Measurements from ENCODE around the gene ELOB. TPM values are rescaled to one million over a fixed set of nuclear protein-coding genes. Genes with fewer than 3 reads are reported as not detected.

ELOB gene
- total and polyA plus RNA-seq, 5 donors = 235 to 625 (median 293) TPM

- ATAC-seq (peak; percentile 94 to 96), DNase-seq (peak; percentile 96 to 98 (median 98))
- H3K27ac ChIP-seq (ENCODE audit: low read length) = peak within 1 kb of the TSS; percentile 98
- no peaks in the 10 kb centered on the region for H3K27me3 ChIP-seq (ENCODE audit: control insufficient read depth, insufficient read depth)
- WGBS = under 1% methylated on average over 99 of the region's 99 CpGs
- peaks cover 17% of the 10 kb centered on the region for H3K4me1 ChIP-seq (ENCODE audit: control insufficient read depth, insufficient read depth, low read length)
- H3K9me3 ChIP-seq (ENCODE audit: control insufficient read depth, low read length) = no peaks in the 10 kb centered on the region
- H3K4me3 ChIP-seq (ENCODE audit: low read length) = peak within 1 kb of the TSS; percentile 90
- intact Hi-C loops (cut with DNase I) = no loop called here
These were observed 24.8 kb downstream of the ELOB start, which contains the start of gene SRRM2 for GRCh38 chr16:2752035-2752849. Gene SRRM2, plus strand, starts transcription at chr16:2752638. Its CDS starts 3,727 bp downstream, at chr16:2756365.

- peak overlapping the region; percentile 90 for H3K4me3 ChIP-seq (ENCODE audit: low read length)
- ATAC-seq = no peak
- peaks cover 16% of the 10 kb centered on the region for H3K4me1 ChIP-seq (ENCODE audit: control insufficient read depth, insufficient read depth, low read length)
- H3K27me3 ChIP-seq (ENCODE audit: control insufficient read depth, insufficient read depth) = no peaks in the 10 kb centered on the region
- intact Hi-C loops (cut with DNase I) = no loop called here
- H3K27ac ChIP-seq (ENCODE audit: low read length) = peak overlapping the region; percentile 98
- H3K9me3 ChIP-seq (ENCODE audit: control insufficient read depth, low read length) = no peaks in the 10 kb centered on the region
- peak; percentile 37 to 79 (median 73) for DNase-seq
- WGBS = 52% methylated on average over 23 of the region's 23 CpGs
These were observed 25.5 kb downstream of the ELOB start for GRCh38 chr16:2751577-2752034.

- intact Hi-C loops (cut with DNase I) = no loop called here
These were observed 27.1 kb downstream of the ELOB start for GRCh38 chr16:2749936-2750335.

GRCh38 chr16:2749476-2749875 lies 27.6 kb downstream of the ELOB start:
- DNase-seq (no peak), ATAC-seq (no peak)
- H3K9me3 ChIP-seq (ENCODE audit: control insufficient read depth, low read length) = no peaks in the 10 kb centered on the region
- no peaks in the 10 kb centered on the region for H3K27me3 ChIP-seq (ENCODE audit: control insufficient read depth, insufficient read depth)
- H3K4me3 ChIP-seq (ENCODE audit: low read length) = no peak overlapping the region
- WGBS = 93% methylated on average over 5 of the region's 5 CpGs
- no peak overlapping the region for H3K27ac ChIP-seq (ENCODE audit: low read length)
- H3K4me1 ChIP-seq (ENCODE audit: control insufficient read depth, insufficient read depth, low read length) = peaks cover 4% of the 10 kb centered on the region
- intact Hi-C loops (cut with DNase I) = no loop called here

More at GRCh38 chr16:2749936-2750335, 27.1 kb downstream of the ELOB start:
- DNase-seq = no peak
- H3K9me3 ChIP-seq (ENCODE audit: control insufficient read depth, low read length) = no peaks in the 10 kb centered on the region
- H3K27ac ChIP-seq (ENCODE audit: low read length) = no peak overlapping the region
- no peak overlapping the region for H3K4me3 ChIP-seq (ENCODE audit: low read length)
- H3K4me1 ChIP-seq (ENCODE audit: control insufficient read depth, insufficient read depth, low read length) = peaks cover 7% of the 10 kb centered on the region
- 96% methylated on average over 6 of the region's 6 CpGs for WGBS
- no peak for ATAC-seq
- H3K27me3 ChIP-seq (ENCODE audit: control insufficient read depth, insufficient read depth) = no peaks in the 10 kb centered on the region

GRCh38 chr16:2748757-2749455 lies 28.2 kb downstream of the ELOB start:
- intact Hi-C loops (cut with DNase I) = no loop called here
- no peak for DNase-seq
- Histone ChIP-seq H3K4me3 (ENCODE audit: low read length) (no peak overlapping the region), H3K4me1 (ENCODE audit: control insufficient read depth, insufficient read depth, low read length) (peaks cover 3% of the 10 kb centered on the region), H3K27ac (ENCODE audit: low read length) (no peak overlapping the region), H3K27me3 (ENCODE audit: control insufficient read depth, insufficient read depth) (no peaks in the 10 kb centered on the region), H3K9me3 (ENCODE audit: control insufficient read depth, low read length) (no peaks in the 10 kb centered on the region)
- 84% methylated on average over 7 of the region's 7 CpGs for WGBS
- ATAC-seq = no peak

- WGBS = 79% methylated on average over 9 of the region's 9 CpGs
- intact Hi-C loops (cut with DNase I) = no loop called here
- no peaks in the 10 kb centered on the region for H3K27me3 ChIP-seq (ENCODE audit: control insufficient read depth, insufficient read depth)
These were observed 31.1 kb downstream of the ELOB start for GRCh38 chr16:2745961-2746360.

GRCh38 chr16:2745116-2745890 lies 31.8 kb downstream of the ELOB start:
- H3K27me3 ChIP-seq (ENCODE audit: control insufficient read depth, insufficient read depth) = no peaks in the 10 kb centered on the region
- no peak overlapping the region for H3K27ac ChIP-seq (ENCODE audit: low read length)
- ATAC-seq (no peak), DNase-seq (no peak)
- intact Hi-C loops (cut with DNase I) = no loop called here
- no peak overlapping the region for H3K4me3 ChIP-seq (ENCODE audit: low read length)
- H3K4me1 ChIP-seq (ENCODE audit: control insufficient read depth, insufficient read depth, low read length) = no peaks in the 10 kb centered on the region
- no peaks in the 10 kb centered on the region for H3K9me3 ChIP-seq (ENCODE audit: control insufficient read depth, low read length)
- 70% methylated on average over 15 of the region's 15 CpGs for WGBS

More at GRCh38 chr16:2745961-2746360, 31.1 kb downstream of the ELOB start:
- Histone ChIP-seq H3K9me3 (ENCODE audit: control insufficient read depth, low read length) (no peaks in the 10 kb centered on the region), H3K4me1 (ENCODE audit: control insufficient read depth, insufficient read depth, low read length) (no peaks in the 10 kb centered on the region), H3K4me3 (ENCODE audit: low read length) (no peak overlapping the region), H3K27ac (ENCODE audit: low read length) (no peak overlapping the region)
- ATAC-seq = no peak
- DNase-seq = no peak

GRCh38 chr16:2744711-2745110 lies 32.4 kb downstream of the ELOB start:
- Histone ChIP-seq H3K4me1 (ENCODE audit: control insufficient read depth, insufficient read depth, low read length) (no peaks in the 10 kb centered on the region), H3K4me3 (ENCODE audit: low read length) (no peak overlapping the region), H3K27me3 (ENCODE audit: control insufficient read depth, insufficient read depth) (no peaks in the 10 kb centered on the region), H3K9me3 (ENCODE audit: control insufficient read depth, low read length) (no peaks in the 10 kb centered on the region), H3K27ac (ENCODE audit: low read length) (no peak overlapping the region)
- whole genome bisulfite sequencing = 88% methylated on average over 6 of the region's 6 CpGs
- intact Hi-C loops (cut with DNase I) = no loop called here
- DNase-seq (no peak), ATAC-seq (no peak)

GRCh38 chr16:2743007-2743810 lies 33.9 kb downstream of the ELOB start:
- Histone ChIP-seq H3K4me1 (ENCODE audit: control insufficient read depth, insufficient read depth, low read length) (no peaks in the 10 kb centered on the region), H3K9me3 (ENCODE audit: control insufficient read depth, low read length) (no peaks in the 10 kb centered on the region), H3K4me3 (ENCODE audit: low read length) (no peak overlapping the region), H3K27ac (ENCODE audit: low read length) (no peak overlapping the region), H3K27me3 (ENCODE audit: control insufficient read depth, insufficient read depth) (no peaks in the 10 kb centered on the region)
- 87% methylated on average over 19 of the region's 19 CpGs for WGBS
- intact Hi-C loops (cut with DNase I) = no loop called here
- DNase-seq (no peak), ATAC-seq (no peak)

GRCh38 chr16:2742323-2743006 lies 34.6 kb downstream of the ELOB start:
- H3K27me3 ChIP-seq (ENCODE audit: control insufficient read depth, insufficient read depth) = no peaks in the 10 kb centered on the region
- DNase-seq = no peak
- 89% methylated on average over 12 of the region's 12 CpGs for WGBS
- H3K4me3 ChIP-seq (ENCODE audit: low read length) = no peak overlapping the region
- no peak overlapping the region for H3K27ac ChIP-seq (ENCODE audit: low read length)
- no peaks in the 10 kb centered on the region for H3K4me1 ChIP-seq (ENCODE audit: control insufficient read depth, insufficient read depth, low read length)
- peak in 1 of 2 donors; percentile 5 for ATAC-seq
- intact Hi-C loops (cut with DNase I) = no loop called here
- H3K9me3 ChIP-seq (ENCODE audit: control insufficient read depth, low read length) = no peaks in the 10 kb centered on the region
